ENCODE results near the gene CETP.
"Not testable (repeated sequence)": the region's sequence is repeated elsewhere in the genome, so short reads cannot be mapped to it uniquely, and the experiment has no call there.

Gene CETP

GRCh38 chr16:56931271-56931891 lies 30.4 kb upstream of the CETP start:
- peaks cover 31% of the 10 kb centered on the region for H3K4me1 Mint-ChIP-seq (ENCODE audit: low read depth)
- H3K27ac Mint-ChIP-seq = peak overlapping the region; percentile 90
- H3K9me3 Mint-ChIP-seq = no peaks in the 10 kb centered on the region
- H3K36me3 Mint-ChIP-seq (ENCODE audit: low read depth) = peaks cover 33% of the 10 kb centered on the region
- H3K4me3 Mint-ChIP-seq = peak overlapping the region; percentile 99
- no peaks in the 10 kb centered on the region for H3K27me3 Mint-ChIP-seq (ENCODE audit: low read depth)

DNA sequence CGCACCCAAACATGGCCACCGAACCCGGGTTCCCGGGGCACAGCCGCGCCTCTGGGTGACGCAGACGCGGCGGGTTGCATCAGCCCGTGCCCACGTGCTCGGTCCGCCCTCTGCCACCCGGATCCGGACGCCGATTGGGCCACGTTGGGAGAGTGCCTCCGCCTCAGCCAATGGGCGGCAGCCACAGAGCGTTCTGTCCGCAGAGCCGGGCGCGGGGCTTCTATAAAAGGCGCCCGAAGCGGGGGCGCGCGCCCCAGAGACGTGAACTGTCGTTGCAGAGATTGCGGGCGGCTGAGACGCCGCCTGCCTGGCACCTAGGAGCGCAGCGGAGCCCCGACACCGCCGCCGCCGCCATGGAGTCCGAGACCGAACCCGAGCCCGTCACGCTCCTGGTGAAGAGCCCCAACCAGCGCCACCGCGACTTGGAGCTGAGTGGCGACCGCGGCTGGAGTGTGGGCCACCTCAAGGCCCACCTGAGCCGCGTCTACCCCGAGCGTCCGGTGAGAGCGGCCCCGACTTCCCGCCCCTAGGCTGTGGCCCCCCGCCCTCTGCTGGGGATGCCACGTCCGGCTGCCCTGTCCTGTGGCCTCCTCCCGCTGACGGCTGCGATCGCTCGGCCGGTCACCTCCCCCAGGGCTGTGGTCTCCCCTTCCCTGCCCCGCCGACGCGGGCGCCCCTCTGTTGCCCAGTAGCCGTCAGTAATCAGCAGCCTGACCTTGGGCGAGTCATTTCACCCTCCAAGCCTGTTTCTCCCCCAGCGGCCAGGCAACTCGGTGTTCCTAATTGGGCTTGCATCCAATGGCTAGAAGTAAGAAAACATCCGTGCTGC lies 29.6 kb upstream of the CETP start, which contains the start of gene HERPUD1:
TSS of gene HERPUD1 (plus strand) at position 251 of the 829 bp plus-strand sequence. CDS start at position 354, 103 bp downstream.
- Mint-ChIP-seq H3K27me3 (ENCODE audit: low read depth) (no peaks in the 10 kb centered on the region), H3K9me3 (no peaks in the 10 kb centered on the region), H3K27ac (peak within 1 kb of the TSS; percentile 99), H3K4me3 (peak within 1 kb of the TSS; percentile 99), H3K36me3 (ENCODE audit: low read depth) (peaks cover 41% of the 10 kb centered on the region), H3K4me1 (ENCODE audit: low read depth) (peaks cover 38% of the 10 kb centered on the region)

DNA sequence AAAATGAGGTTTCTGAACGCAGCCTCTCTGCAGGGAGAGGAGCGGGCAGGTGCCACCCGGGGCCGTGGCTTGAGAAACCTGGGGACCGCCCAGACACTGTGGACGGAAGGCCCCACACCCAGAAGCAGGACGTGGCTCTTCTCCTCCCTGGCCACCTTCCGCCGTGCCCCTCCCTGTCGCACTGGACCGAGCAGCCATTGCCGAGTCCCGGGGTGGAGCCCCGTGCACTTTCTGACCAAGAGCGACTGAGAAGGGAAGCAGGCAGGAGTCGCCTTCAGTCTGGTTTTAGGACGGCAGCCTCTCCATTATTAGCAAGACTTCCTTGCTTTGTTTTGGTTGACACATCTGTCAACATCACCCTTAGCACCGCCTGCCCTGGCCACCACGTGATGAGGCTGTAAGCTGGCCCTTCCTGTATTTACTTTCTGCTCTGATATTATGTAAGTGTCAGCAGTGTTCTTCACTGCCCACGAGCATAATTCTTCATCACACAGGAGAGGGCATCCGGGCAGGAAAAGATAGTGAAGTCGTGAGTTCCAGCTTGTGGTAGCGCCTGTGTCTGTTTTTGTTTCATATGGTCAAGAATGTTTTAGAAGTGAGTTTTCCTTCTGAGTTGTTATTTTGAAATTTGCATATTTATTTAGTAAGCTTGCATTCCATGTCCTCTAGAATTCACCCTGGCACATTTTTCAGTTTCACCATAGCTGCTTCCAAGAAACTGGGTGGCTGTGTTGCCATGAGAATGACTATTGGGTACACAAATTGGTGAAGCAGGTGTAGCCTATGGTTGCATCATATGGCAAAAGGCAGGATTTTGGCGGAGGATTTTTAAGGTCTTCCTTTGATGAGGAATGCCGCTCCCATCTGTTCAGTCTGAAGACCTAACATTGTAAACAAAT lies 28.8 kb upstream of the CETP start:
- Mint-ChIP-seq H3K4me1 (ENCODE audit: low read depth) (peaks cover 45% of the 10 kb centered on the region), H3K36me3 (ENCODE audit: low read depth) (peaks cover 46% of the 10 kb centered on the region)

DNA sequence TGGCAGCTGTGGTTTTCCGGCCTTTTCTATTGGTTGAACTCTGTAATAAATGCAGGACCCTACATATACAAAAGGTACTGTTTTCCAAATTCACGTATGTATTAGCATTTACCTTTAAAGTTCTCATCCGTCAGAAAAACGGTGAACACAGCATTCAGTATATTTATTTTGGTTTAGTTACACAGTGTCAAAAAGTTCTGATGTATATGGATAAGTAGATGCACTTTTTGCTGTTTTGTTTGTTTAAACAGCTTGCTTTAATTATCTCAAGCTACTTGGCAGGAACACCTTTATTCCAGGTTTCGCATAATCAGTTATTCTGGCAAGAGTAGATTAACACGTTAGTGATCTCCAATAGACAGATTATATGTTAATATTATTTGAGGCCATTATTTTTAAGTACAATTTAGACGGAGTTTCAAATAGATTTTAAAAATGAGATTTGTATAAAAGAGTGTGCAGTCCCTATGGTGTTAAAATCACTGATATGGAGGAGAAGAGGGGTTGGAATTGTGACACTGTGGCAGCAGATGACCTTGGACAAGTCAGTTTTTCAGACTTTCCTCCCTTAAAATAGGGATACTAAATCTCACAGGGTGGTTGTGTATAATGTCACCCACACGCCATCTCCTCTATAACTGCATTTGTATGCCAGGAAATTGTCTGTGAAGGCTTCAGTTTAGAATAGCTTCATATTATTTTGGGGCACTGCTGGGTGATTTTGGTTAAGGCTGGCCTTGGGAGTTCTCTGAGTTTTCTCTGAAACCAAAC lies 27.7 kb upstream of the CETP start:
- Mint-ChIP-seq H3K27me3 (ENCODE audit: low read depth) (no peaks in the 10 kb centered on the region), H3K27ac (peak overlapping the region; percentile 63), H3K36me3 (ENCODE audit: low read depth) (peaks cover 55% of the 10 kb centered on the region), H3K4me1 (ENCODE audit: low read depth) (peaks cover 53% of the 10 kb centered on the region), H3K9me3 (no peaks in the 10 kb centered on the region), H3K4me3 (peak overlapping the region; percentile 99)

More for the DNA sequence above, 28.8 kb upstream of the CETP start:
- H3K27ac Mint-ChIP-seq = peak overlapping the region; percentile 99
- H3K9me3 Mint-ChIP-seq = no peaks in the 10 kb centered on the region
- no peaks in the 10 kb centered on the region for H3K27me3 Mint-ChIP-seq (ENCODE audit: low read depth)
- H3K4me3 Mint-ChIP-seq = peak overlapping the region; percentile 99

DNA sequence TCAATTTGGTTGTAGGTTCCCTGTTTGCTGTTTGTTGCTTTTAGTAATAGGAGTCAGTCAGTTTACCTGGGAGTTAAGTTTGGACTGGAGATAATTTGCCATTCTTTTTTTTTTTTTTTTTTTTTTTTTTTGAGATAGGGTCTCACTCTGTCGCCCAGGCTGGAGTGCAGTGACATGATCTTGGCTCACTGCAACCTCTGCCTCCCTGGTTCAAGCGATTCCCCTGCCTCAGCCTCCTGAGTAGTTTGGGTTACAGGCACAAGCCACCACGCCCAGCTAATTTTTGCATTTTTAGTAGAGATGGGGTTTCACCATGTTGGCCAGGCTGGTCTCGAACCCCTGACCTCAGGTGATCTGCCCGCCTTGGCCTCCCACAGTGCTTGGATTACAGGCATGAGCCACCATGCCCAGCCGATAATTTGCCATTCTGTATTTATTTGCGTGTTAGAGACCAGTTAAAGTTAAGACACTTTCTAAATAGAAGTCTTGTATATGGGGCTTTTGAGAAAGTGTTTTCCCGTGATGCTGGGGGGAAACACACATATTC lies 27.1 kb upstream of the CETP start:
- H3K27me3 Mint-ChIP-seq (ENCODE audit: low read depth); H3K9me3 Mint-ChIP-seq: not testable (repeated sequence)
- Mint-ChIP-seq H3K4me1 (ENCODE audit: low read depth) (peaks cover 58% of the 10 kb centered on the region), H3K27ac (peak overlapping the region; percentile 63), H3K4me3 (peak overlapping the region; percentile 99), H3K36me3 (ENCODE audit: low read depth) (peaks cover 61% of the 10 kb centered on the region)

DNA sequence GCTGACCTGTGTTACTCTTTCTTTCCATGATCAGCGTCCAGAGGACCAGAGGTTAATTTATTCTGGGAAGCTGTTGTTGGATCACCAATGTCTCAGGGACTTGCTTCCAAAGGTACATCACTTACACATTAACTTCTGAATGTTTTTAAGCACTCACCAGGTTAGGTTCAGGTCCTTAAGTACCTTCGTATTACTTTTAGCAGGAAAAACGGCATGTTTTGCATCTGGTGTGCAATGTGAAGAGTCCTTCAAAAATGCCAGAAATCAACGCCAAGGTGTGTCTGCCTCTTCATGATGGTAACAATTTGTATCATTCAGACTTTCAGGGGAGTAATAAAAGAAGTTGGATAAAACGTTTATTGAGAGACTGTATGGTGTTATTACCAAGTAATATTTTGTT lies 26.5 kb upstream of the CETP start:
- Mint-ChIP-seq H3K4me1 (ENCODE audit: low read depth) (peaks cover 63% of the 10 kb centered on the region), H3K36me3 (ENCODE audit: low read depth) (peaks cover 67% of the 10 kb centered on the region), H3K9me3 (no peaks in the 10 kb centered on the region), H3K27me3 (ENCODE audit: low read depth) (no peaks in the 10 kb centered on the region), H3K4me3 (peak overlapping the region; percentile 76), H3K27ac (peak overlapping the region; percentile 63)

DNA sequence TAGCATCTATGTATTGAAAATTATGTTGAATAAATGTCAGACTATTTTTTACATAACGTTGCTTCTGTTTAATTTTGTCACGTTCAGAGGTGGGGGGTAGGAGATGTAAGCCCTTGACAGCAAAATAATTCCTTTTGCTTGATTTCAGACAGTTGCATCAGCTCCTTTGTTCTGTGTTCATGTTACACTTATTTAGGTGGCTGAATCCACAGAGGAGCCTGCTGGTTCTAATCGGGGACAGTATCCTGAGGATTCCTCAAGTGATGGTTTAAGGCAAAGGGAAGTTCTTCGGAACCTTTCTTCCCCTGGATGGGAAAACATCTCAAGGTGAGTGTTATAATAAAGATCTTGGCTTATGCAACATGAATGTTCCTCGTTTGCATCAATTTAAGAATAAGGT lies 25.3 kb upstream of the CETP start:
- Mint-ChIP-seq H3K4me3 (peak overlapping the region; percentile 31), H3K27me3 (ENCODE audit: low read depth) (no peaks in the 10 kb centered on the region), H3K36me3 (ENCODE audit: low read depth) (peaks cover 72% of the 10 kb centered on the region), H3K27ac (peak overlapping the region; percentile 45), H3K9me3 (no peaks in the 10 kb centered on the region), H3K4me1 (ENCODE audit: low read depth) (peaks cover 59% of the 10 kb centered on the region)

- Mint-ChIP-seq H3K4me3 (no peak overlapping the region), H3K27me3 (ENCODE audit: low read depth) (no peaks in the 10 kb centered on the region), H3K36me3 (ENCODE audit: low read depth) (peaks cover 75% of the 10 kb centered on the region), H3K27ac (peak overlapping the region; percentile 45), H3K4me1 (ENCODE audit: low read depth) (peaks cover 59% of the 10 kb centered on the region), H3K9me3 (no peaks in the 10 kb centered on the region)
Measured at GRCh38 chr16:56936950-56937349, 24.8 kb upstream of the CETP start.

DNA sequence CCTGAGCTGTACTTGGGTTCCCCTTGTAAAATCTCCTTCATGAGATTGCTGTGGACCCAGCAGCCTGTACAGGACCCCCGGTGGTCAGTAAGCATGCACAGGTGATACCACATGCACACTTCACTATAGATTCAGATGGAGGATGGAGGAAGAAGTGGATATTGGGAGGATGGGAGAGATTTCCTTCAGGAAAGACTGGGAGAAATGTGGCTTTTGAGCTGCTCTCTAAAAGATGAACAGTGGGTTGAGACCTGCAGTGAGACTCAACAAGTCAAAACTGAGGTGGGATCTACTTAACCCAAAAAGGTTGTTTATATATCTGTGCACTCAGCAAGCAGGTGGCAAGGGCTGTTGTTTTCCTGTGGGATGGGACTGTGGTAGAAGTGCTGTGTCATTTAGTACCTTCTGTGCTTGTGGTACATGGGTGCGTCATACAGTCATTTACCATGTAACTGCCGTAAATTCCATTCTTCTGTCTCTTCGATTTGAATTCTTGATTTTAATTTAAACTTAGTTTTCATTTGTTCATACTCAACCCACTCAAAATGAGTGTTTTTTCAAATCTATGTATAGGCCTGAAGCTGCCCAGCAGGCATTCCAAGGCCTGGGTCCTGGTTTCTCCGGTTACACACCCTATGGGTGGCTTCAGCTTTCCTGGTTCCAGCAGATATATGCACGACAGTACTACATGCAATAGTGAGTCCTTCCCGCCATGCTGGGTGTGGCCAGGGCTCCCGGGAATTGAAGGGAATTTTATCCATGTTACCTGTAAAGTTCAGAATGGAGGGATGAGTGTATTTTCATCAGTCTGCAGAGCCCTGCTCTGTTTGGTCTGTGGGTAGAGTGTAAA lies 22.9 kb upstream of the CETP start:
- peaks cover 73% of the 10 kb centered on the region for H3K4me1 Mint-ChIP-seq (ENCODE audit: low read depth)
- H3K36me3 Mint-ChIP-seq (ENCODE audit: low read depth) = peaks cover 77% of the 10 kb centered on the region
- H3K9me3 Mint-ChIP-seq = no peaks in the 10 kb centered on the region
- H3K27ac Mint-ChIP-seq = peak overlapping the region; percentile 87
- H3K27me3 Mint-ChIP-seq (ENCODE audit: low read depth) = no peaks in the 10 kb centered on the region
- H3K4me3 Mint-ChIP-seq = peak overlapping the region; percentile 85

DNA sequence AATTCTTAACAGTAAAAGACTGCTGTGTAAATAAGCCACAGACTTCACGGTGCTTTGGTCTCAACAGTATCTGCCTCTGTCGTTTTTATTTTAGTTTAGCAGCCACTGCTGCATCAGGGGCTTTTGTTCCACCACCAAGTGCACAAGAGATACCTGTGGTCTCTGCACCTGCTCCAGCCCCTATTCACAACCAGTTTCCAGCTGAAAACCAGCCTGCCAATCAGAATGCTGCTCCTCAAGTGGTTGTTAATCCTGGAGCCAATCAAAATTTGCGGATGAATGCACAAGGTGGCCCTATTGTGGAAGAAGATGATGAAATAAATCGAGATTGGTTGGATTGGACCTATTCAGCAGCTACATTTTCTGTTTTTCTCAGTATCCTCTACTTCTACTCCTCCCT lies 21.9 kb upstream of the CETP start:
- Mint-ChIP-seq H3K4me1 (ENCODE audit: low read depth) (peaks cover 71% of the 10 kb centered on the region), H3K27ac (peak overlapping the region; percentile 59), H3K27me3 (ENCODE audit: low read depth) (no peaks in the 10 kb centered on the region), H3K9me3 (no peaks in the 10 kb centered on the region), H3K36me3 (ENCODE audit: low read depth) (peaks cover 75% of the 10 kb centered on the region), H3K4me3 (peak overlapping the region; percentile 85)

DNA sequence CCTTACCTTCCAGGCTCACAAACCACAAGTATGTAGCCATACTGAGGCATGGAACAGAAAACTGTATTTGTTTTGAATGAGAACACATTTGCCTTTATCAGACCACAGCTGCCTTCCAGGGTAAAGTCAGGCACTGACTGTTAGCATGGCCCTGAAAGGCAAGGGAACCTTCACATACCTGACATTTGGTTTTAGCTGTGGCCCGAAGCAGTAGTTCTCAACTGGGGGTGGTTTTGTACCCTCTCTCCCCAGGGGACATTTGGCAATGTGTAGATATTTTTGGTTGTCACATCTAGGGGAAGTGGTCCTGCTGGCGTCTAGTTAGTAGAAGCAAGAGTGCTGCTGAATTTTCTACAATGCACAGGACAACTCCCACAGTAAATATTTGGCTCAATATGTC lies 20.7 kb upstream of the CETP start:
- H3K9me3 Mint-ChIP-seq = no peaks in the 10 kb centered on the region
- no peaks in the 10 kb centered on the region for H3K27me3 Mint-ChIP-seq (ENCODE audit: low read depth)
- no peak overlapping the region for H3K4me3 Mint-ChIP-seq
- H3K36me3 Mint-ChIP-seq (ENCODE audit: low read depth) = peaks cover 67% of the 10 kb centered on the region
- H3K27ac Mint-ChIP-seq = no peak overlapping the region
- H3K4me1 Mint-ChIP-seq (ENCODE audit: low read depth) = peaks cover 63% of the 10 kb centered on the region

DNA sequence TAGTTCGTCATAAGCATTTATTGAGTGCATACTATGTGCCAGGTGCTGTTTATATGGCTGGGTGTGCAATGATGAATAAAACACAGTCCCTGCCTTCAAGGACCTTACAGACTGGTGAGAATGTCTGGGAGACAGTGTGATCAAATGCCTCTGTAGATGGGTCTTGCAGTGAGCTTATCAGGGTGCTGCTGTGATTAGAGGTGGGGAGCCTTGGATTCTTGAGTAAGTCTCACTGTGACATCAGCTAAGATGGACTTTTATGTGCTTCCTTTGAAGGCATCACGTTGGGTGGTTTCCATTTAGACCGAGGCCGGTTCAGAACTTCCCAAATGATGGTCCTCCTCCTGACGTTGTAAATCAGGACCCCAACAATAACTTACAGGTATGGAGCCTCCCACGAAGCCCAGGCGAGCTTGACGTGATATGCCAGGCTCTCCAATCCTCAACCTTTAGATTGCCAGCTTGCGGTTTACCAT lies 19.9 kb upstream of the CETP start:
- Mint-ChIP-seq H3K27ac (peak overlapping the region; percentile 36), H3K4me1 (ENCODE audit: low read depth) (peaks cover 59% of the 10 kb centered on the region), H3K27me3 (ENCODE audit: low read depth) (no peaks in the 10 kb centered on the region), H3K9me3 (no peaks in the 10 kb centered on the region), H3K36me3 (ENCODE audit: low read depth) (peaks cover 63% of the 10 kb centered on the region), H3K4me3 (no peak overlapping the region)

All from T-helper 1 cell treated with Interleukin-12 subunit alpha and Interleukin-12 subunit beta and Interleukin-4 antibody, amounts not matched to agents 30 μg/mL and 1 μg/mL, for 36 hours (primary cell).